IMR-90 (cell line): ENCODE measurements around the gene RAB8B. TPM values are rescaled to one million over a fixed set of nuclear protein-coding genes. Genes with fewer than 3 reads are reported as not detected.
A peak's percentile ranks its signal among the peaks of the same experiment; 100 is the strongest.

Experiments used
- ATAC-seq: fragments of 200-7000 bp; cut with Tn5 transposase; 2 replicates; pipeline ENCODE4 v1.9.1; 2020; ENCODE audit warnings: low read depth, mild to moderate bottlenecking, moderate library complexity
- BruUV-seq: library from RNA; stranded (reverse); fragments of 400-500 nt; replicated peaks from 2 replicates; lab custom pipeline; 2021; lab: Mats Ljungman, UMichigan
- CTCF ChIA-PET: fragments of 300-600 bp; formaldehyde crosslinking; extraction: SDS; loops from one replicate; lab custom pipeline; 2021; ENCODE audit warnings: antibody characterized with exemption; lab: Yijun Ruan, JAX
- POLR2A ChIA-PET: fragments of 300-600 bp; sonication (Branson Sonifier 250); formaldehyde crosslinking; loops from one replicate; lab custom pipeline; 2022; ENCODE audit warnings: antibody characterized with exemption; ENCODE audit not compliant: unreplicated experiment; lab: Charles Lee
- DNase-seq: peaks from one replicate; pipeline ENCODE4 v3.0.0; 2013
- H2AFZ ChIP-seq: replicated peaks from 2 replicates; pipeline ENCODE3; 2013; ENCODE audit warnings: low read length, mild to moderate bottlenecking; ENCODE audit not compliant: poor library complexity
- H2AK5ac ChIP-seq: 2 replicates; pipeline ENCODE4 v1.6.1; 2013; ENCODE audit warnings: low read depth, low read length, inconsistent platforms
- H2AK9ac ChIP-seq: replicated peaks from 2 replicates; pipeline ENCODE3; 2013; ENCODE audit warnings: mild to moderate bottlenecking, low read depth, low read length, moderate library complexity; ENCODE audit not compliant: poor library complexity
- H2BK120ac ChIP-seq: 2 replicates; pipeline ENCODE4 v1.6.1; 2013; ENCODE audit warnings: low read depth, low read length, inconsistent platforms
- H2BK15ac ChIP-seq: 3 replicates; pipeline ENCODE4 v1.6.1; 2013; ENCODE audit warnings: low read depth, low read length, inconsistent platforms
- H2BK20ac ChIP-seq: 2 replicates; pipeline ENCODE4 v1.6.1; 2013; ENCODE audit warnings: low read depth, mild to moderate bottlenecking, inconsistent platforms, low read length, moderate library complexity
- H2BK5ac ChIP-seq: 2 replicates; pipeline ENCODE4 v1.6.1; 2013; ENCODE audit warnings: mild to moderate bottlenecking, low read depth, low read length, inconsistent platforms; ENCODE audit not compliant: poor library complexity, severe bottlenecking
- H3K14ac ChIP-seq: replicated peaks from 2 replicates; pipeline ENCODE4 v1.6.1; 2013; ENCODE audit warnings: low read depth, low read length, inconsistent platforms
- H3K18ac ChIP-seq: 2 replicates; pipeline ENCODE4 v1.6.1; 2013; ENCODE audit warnings: low read depth, low read length, control low read depth
- H3K23ac ChIP-seq: 2 replicates; pipeline ENCODE4 v1.6.1; 2013; ENCODE audit warnings: low read depth, low read length, inconsistent platforms
- H3K27ac ChIP-seq: 2 replicates; pipeline ENCODE4 v1.5.1; 2013; ENCODE audit warnings: mild to moderate bottlenecking, control low read depth, low read length; ENCODE audit not compliant: insufficient read depth
- H3K27me3 ChIP-seq: 2 replicates; pipeline ENCODE4 v1.6.1; 2013; ENCODE audit warnings: low read length; ENCODE audit not compliant: control insufficient read depth, insufficient read depth
- H3K36me3 ChIP-seq: 2 replicates; pipeline ENCODE4 v1.6.1; 2013; ENCODE audit warnings: low read length, mixed read lengths; ENCODE audit not compliant: control insufficient read depth, insufficient read depth
- H3K4ac ChIP-seq: 2 replicates; pipeline ENCODE4 v1.6.1; 2013; ENCODE audit warnings: low read depth, low read length, inconsistent platforms
- H3K4me1 ChIP-seq: 2 replicates; pipeline ENCODE4 v1.6.1; 2013; ENCODE audit warnings: low read length, mixed read lengths; ENCODE audit not compliant: control insufficient read depth, insufficient read depth
- H3K4me2 ChIP-seq: 2 replicates; pipeline ENCODE4 v1.6.1; 2013; ENCODE audit warnings: low read depth, mild to moderate bottlenecking, control low read depth, low read length, moderate library complexity
- H3K4me3 ChIP-seq: 2 replicates; pipeline ENCODE4 v1.5.1; 2013; ENCODE audit warnings: low read depth, mild to moderate bottlenecking, control low read depth, low read length, moderate library complexity; ENCODE audit not compliant: insufficient read depth
- H3K56ac ChIP-seq: 2 replicates; pipeline ENCODE4 v1.6.1; 2013; ENCODE audit warnings: low read length, inconsistent platforms; ENCODE audit not compliant: insufficient read depth; ENCODE audit errors: extremely low read depth
- H3K79me1 ChIP-seq, 2 experiments: 2 replicates each; pipeline ENCODE4 v1.6.1; 2013; ENCODE audit warnings: low read length in 2 of 2, inconsistent platforms in 1 of 2, low read depth in 1 of 2
- H3K9ac ChIP-seq: 2 replicates; pipeline ENCODE4 v1.6.1; 2013; ENCODE audit warnings: low read depth, low read length, control low read depth
- H3K9me1 ChIP-seq: 2 replicates; pipeline ENCODE4 v1.6.1; 2013; ENCODE audit warnings: low read length, inconsistent platforms; ENCODE audit not compliant: insufficient read depth
- H3K9me3 ChIP-seq: 2 replicates; pipeline ENCODE4 v1.6.1; 2013; ENCODE audit warnings: low read length; ENCODE audit not compliant: control insufficient read depth, insufficient read depth
- H4K20me1 ChIP-seq: 2 replicates; pipeline ENCODE4 v1.6.1; 2013; ENCODE audit warnings: low read length, inconsistent platforms; ENCODE audit not compliant: insufficient read depth
- H4K5ac ChIP-seq: 2 replicates; pipeline ENCODE4 v1.6.1; 2013; ENCODE audit warnings: mild to moderate bottlenecking, low read depth, low read length, control low read depth
- H4K8ac ChIP-seq, 2 experiments: 2 replicates each; pipeline ENCODE4 v1.6.1; 2013; ENCODE audit warnings: low read depth in 2 of 2, low read length in 2 of 2, control low read depth in 1 of 2, inconsistent platforms in 1 of 2
- H4K91ac ChIP-seq: 2 replicates; pipeline ENCODE4 v1.6.1; 2013; ENCODE audit warnings: low read depth, low read length, inconsistent platforms; ENCODE audit not compliant: insufficient read depth
- FOS ChIP-seq: fragments of 150-350 bp; IDR thresholded peaks from 2 replicates; pipeline ENCODE4 v1.6.1; 2016; ENCODE audit warnings: low read depth, low read length
- RFX5 ChIP-seq: IDR thresholded peaks from 2 replicates; pipeline ENCODE4 v1.8.0; 2012; ENCODE audit warnings: low read depth, mild to moderate bottlenecking, low read length, moderate library complexity
- WGBS, 2 experiments: methylation state at CpG; one replicate each; pipeline versions ENCODE4 v1.1.5 to v1.1.7; 2013; ENCODE audit warnings: missing lambda C conversion rate in 2 of 2; ENCODE audit not compliant: insufficient read length in 1 of 2; ENCODE audit errors: extremely low coverage in 2 of 2; 5-methylcytosine and 5-hydroxymethylcytosine counted together
- dilution Hi-C: fragments of 300-500 bp; cut with HindIII; formaldehyde crosslinking; loops from one replicate; pipeline ENCODE4 v1.14.3; 2018; ENCODE audit warnings: low sequenced_read_pairs; ENCODE audit not compliant: unreplicated experiment
- in situ Hi-C: fragments of 300-500 bp; cut with MboI; formaldehyde crosslinking; loops from 3 replicates; pipeline ENCODE4 v1.14.3; 2019; ENCODE audit warnings: low sequenced_read_pairs, inconsistent platforms, mixed read lengths
- intact Hi-C: fragments of 100-400 bp; cut with micrococcal nuclease; formaldehyde crosslinking; loops from 2 replicates; pipeline ENCODE4 v1.10.0; 2022
- polyA plus RNA-seq, 3 experiments: library from polyadenylated mRNA; depleted of rRNA; stranded (reverse); fragments of >200 nt; gene quantifications; 2 replicates each; pipeline ENCODE4 v1.2.3, GENCODE V29; 2012; ENCODE audit warnings: low replicate concordance in 1 of 3
- total RNA-seq: library from RNA; depleted of rRNA; stranded (reverse); fragments of >200 nt; gene quantifications from 2 replicates; pipeline ENCODE4 v1.2.3, GENCODE V29; 2012

The RAB8B gene
- total and polyA plus RNA-seq, 2 of the 4 experiments (the other 2 are of a cell fraction): 19.4 to 29.4 TPM

GRCh38 chr15:63292241-63292640 is 102.8 kb downstream of the RAB8B start:
- Histone ChIP-seq H2BK120ac (no peak overlapping the region; the same call in 1 of the 2 replicates), H3K36me3 (peaks cover 11% of the 10 kb centered on the region), H3K27ac (no peak overlapping the region), H3K4me2 (no peak overlapping the region), H3K9me3 (no peaks in the 10 kb centered on the region), H3K4me1 (peaks cover 2% of the 10 kb centered on the region; the same call in 1 of the 2 replicates), H4K20me1 (no peaks in the 10 kb centered on the region), H2BK20ac (no peak overlapping the region), H3K56ac (no peak overlapping the region), H2BK5ac (peak overlapping the region; percentile 95), H2AK9ac (no peak overlapping the region), H3K9ac (no peak overlapping the region), H3K9me1 (peaks cover 13% of the 10 kb centered on the region), H2BK15ac (no peak overlapping the region), H2AFZ (no peak overlapping the region), H3K14ac (no peak overlapping the region), H2AK5ac (no peak overlapping the region; the same call in 1 of the 2 replicates), H3K23ac (no peak overlapping the region), H3K4me3 (no peak overlapping the region), H4K8ac (peak overlapping the region in 1 of 2 experiments; percentile 51; a peak in 1 of 4 replicates), H4K5ac (peak overlapping the region; percentile 39; the same call in 1 of the 2 replicates), H3K27me3 (no peaks in the 10 kb centered on the region), H3K79me1 (peaks cover 5 to 28% of the 10 kb centered on the region in 2 experiments; a peak in 2 of 4 replicates), H4K91ac (no peak overlapping the region), H3K18ac (no peak overlapping the region), H3K4ac (peak overlapping the region; percentile 3)
- dilution Hi-C loops (no loop called here), in situ Hi-C loops (loop anchor here (25.0 kb wide), 1 partner anchor 770 kb away; no protein-coding TSS in a partner anchor), intact Hi-C loops (loop anchor here (10.0 kb wide), 1 partner anchor 783 kb away; no protein-coding TSS in a partner anchor)
- no TSS peak for BruUV-seq
- ATAC-seq (no peak), DNase-seq (no peak)
- ChIA-PET CTCF (no interaction called here), POLR2A (no interaction called here)
- no CpG with 5 or more reads among the region's 3 CpGs for WGBS, 2 experiments
- TF ChIP-seq FOS (no peak), RFX5 (no peak)
